ENCODE measurements around the gene USP7. TPM values are rescaled to one million over a fixed set of nuclear protein-coding genes. Genes with fewer than 3 reads are reported as not detected.

The USP7 gene
- total RNA-seq, 1 experiment from 2014 or later: 228 TPM

GRCh38 chr16:8924214-8924613 is 39.5 kb downstream of the USP7 start:
- Histone ChIP-seq H3K4me1 (ENCODE audit: insufficient read depth, low read length, poor library complexity, severe bottlenecking) (peaks cover 14% of the 10 kb centered on the region), H3K9me3 (ENCODE audit: low read depth, low read length, poor library complexity, severe bottlenecking) (no peaks in the 10 kb centered on the region), H3K27me3 (replicated peaks; ENCODE audit: insufficient read depth, low read depth, low read length, poor library complexity) (no peaks in the 10 kb centered on the region), H3K27ac (ENCODE audit: low read depth, low read length, poor library complexity, severe bottlenecking) (no peak overlapping the region), H3K36me3 (ENCODE audit: insufficient read depth, low read length, poor library complexity, severe bottlenecking) (peaks cover 51% of the 10 kb centered on the region), H3K4me3 (ENCODE audit: low read depth, low read length, poor library complexity, severe bottlenecking) (no peak overlapping the region)
- TF ChIP-seq CTCF (conservative IDR thresholded peaks at IDR 0.05; ENCODE audit: low read depth, low read length) (no peak), EZH2 (IDR thresholded peaks at IDR 0.05; ENCODE audit: borderline replicate concordance, low read depth, low read length, poor library complexity, severe bottlenecking) (no peak)
- intact Hi-C loops (cut with micrococcal nuclease; ENCODE audit: unreplicated experiment): loop anchor here (5.0 kb wide), 1 partner anchor 173 kb away; no protein-coding TSS in a partner anchor
- CTCF ChIA-PET: no interaction called here
- no peak for DNase-seq (ENCODE audit: low spot score)
- POLR2A ChIA-PET (ENCODE audit: low non-redundant PET): no interaction called here
- no TSS peak for BruUV-seq (replicated peaks)

- Histone ChIP-seq H3K4me1 (ENCODE audit: insufficient read depth, low read length, poor library complexity, severe bottlenecking) (peaks cover 4% of the 10 kb centered on the region), H3K9me3 (ENCODE audit: low read depth, low read length, poor library complexity, severe bottlenecking) (no peaks in the 10 kb centered on the region), H3K27me3 (replicated peaks; ENCODE audit: insufficient read depth, low read depth, low read length, poor library complexity) (no peaks in the 10 kb centered on the region), H3K36me3 (ENCODE audit: insufficient read depth, low read length, poor library complexity, severe bottlenecking) (peaks cover 57% of the 10 kb centered on the region), H3K27ac (ENCODE audit: low read depth, low read length, poor library complexity, severe bottlenecking) (no peak overlapping the region), H3K4me3 (ENCODE audit: low read depth, low read length, poor library complexity, severe bottlenecking) (no peak overlapping the region)
- ChIA-PET CTCF (no interaction called here), POLR2A (ENCODE audit: low non-redundant PET) (no interaction called here)
- TF ChIP-seq CTCF (conservative IDR thresholded peaks at IDR 0.05; ENCODE audit: low read depth, low read length) (0 out of 2 replicates have a peak, but pooled peaks have one; percentile 11), EZH2 (IDR thresholded peaks at IDR 0.05; ENCODE audit: borderline replicate concordance, low read depth, low read length, poor library complexity, severe bottlenecking) (no peak)
- no peak for DNase-seq (ENCODE audit: low spot score)
- intact Hi-C loops (cut with micrococcal nuclease; ENCODE audit: unreplicated experiment): loop anchor here (5.0 kb wide), 1 partner anchor 174 kb away; no protein-coding TSS in a partner anchor
- no TSS peak for BruUV-seq (replicated peaks)
These were observed 40.5 kb downstream of the USP7 start for GRCh38 chr16:8923199-8923598.

- Histone ChIP-seq H3K9me3 (ENCODE audit: low read depth, low read length, poor library complexity, severe bottlenecking) (no peaks in the 10 kb centered on the region), H3K27me3 (replicated peaks; ENCODE audit: insufficient read depth, low read depth, low read length, poor library complexity) (no peaks in the 10 kb centered on the region), H3K27ac (ENCODE audit: low read depth, low read length, poor library complexity, severe bottlenecking) (no peak overlapping the region), H3K36me3 (ENCODE audit: insufficient read depth, low read length, poor library complexity, severe bottlenecking) (peaks cover 71% of the 10 kb centered on the region), H3K4me1 (ENCODE audit: insufficient read depth, low read length, poor library complexity, severe bottlenecking) (no peaks in the 10 kb centered on the region), H3K4me3 (ENCODE audit: low read depth, low read length, poor library complexity, severe bottlenecking) (no peak overlapping the region)
- ChIA-PET CTCF (no interaction called here), POLR2A (ENCODE audit: low non-redundant PET) (no interaction called here)
- intact Hi-C loops (cut with micrococcal nuclease; ENCODE audit: unreplicated experiment): loop anchor here (5.0 kb wide), 1 partner anchor 176 kb away; no protein-coding TSS in a partner anchor
- no TSS peak for BruUV-seq (replicated peaks)
- TF ChIP-seq EZH2 (IDR thresholded peaks at IDR 0.05; ENCODE audit: borderline replicate concordance, low read depth, low read length, poor library complexity, severe bottlenecking) (no peak), CTCF (conservative IDR thresholded peaks at IDR 0.05; ENCODE audit: low read depth, low read length) (no peak)
- no peak for DNase-seq (ENCODE audit: low spot score)
These were observed 42.2 kb downstream of the USP7 start for GRCh38 chr16:8921347-8921984.
